ENCODE results near the gene SLC16A4. TPM values are rescaled to one million over a fixed set of nuclear protein-coding genes. Genes with fewer than 3 reads are reported as not detected.
"Not testable (repeated sequence)": the region's sequence is repeated elsewhere in the genome, so short reads cannot be mapped to it uniquely, and the experiment has no call there.

Gene SLC16A4
- total and polyA plus RNA-seq, 10 donors: 1.5 to 6.9 (median 4.8) TPM

DNA sequence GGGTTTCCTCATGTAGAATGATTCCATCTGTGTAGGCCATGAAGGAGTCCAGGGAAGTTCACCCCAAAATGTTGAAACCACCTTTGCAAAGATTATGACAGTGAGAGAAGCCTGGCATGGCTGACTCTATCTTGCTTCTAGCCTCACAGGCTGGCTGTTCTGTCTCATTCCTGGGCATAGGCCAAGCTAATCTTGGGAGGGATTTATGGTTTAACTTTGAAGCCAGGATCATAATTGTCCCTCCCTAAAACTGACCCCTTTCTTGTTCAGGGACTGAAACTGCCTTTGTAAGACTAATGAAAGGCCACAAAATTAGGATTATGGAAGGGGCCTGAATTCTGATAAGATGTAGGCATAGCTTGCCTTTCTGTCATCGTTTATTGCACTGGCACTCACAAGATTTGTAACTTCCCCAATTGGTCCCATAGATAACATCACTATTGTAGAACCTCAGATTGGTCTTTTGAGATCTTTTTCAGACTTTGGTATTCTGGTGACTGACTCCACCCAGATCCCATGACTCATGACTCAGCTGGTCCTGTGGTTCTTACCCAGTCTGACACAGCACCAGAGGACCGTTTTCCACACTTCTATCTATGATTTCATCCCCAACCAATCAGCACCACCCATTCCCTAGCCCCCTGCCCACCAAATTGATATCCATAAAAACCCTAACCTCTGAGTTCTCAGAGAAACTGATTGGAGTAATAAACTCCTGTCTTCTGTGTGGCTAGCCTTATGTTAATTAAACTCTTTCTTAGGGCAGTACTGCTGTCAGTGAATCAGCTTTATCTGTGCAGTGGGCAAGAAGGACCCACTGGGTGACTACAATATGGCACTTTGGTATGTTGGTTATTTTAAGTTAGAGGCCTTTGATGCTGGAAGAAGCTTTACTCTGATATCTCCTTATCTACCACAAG, 30.3 kb upstream of the SLC16A4 start:
- TF ChIP-seq POLR2A (IDR thresholded peaks at IDR 0.05): no peak
- TF ChIP-seq POLR2AphosphoS5 (IDR thresholded peaks at IDR 0.05): no peak
- no peak for TF ChIP-seq CTCF (IDR thresholded peaks at IDR 0.05 in 8 of 11, conservative IDR thresholded peaks at IDR 0.05 in 3 of 11)
- intact Hi-C loops (cut with DNase I; ENCODE audit: low total_unique reads): no loop called here
- no peak overlapping the region for H3K4me3 ChIP-seq
- no peak for DNase-seq
- no peaks in the 10 kb centered on the region for H3K27me3 ChIP-seq (replicated peaks in 1 of 7)
- 27 to 45% (median 38%) methylated on average over 2 of the region's 2 CpGs for WGBS, 5 donors
- no peaks in the 10 kb centered on the region for H3K4me1 ChIP-seq
- peak overlapping the region in 1 of 8 donors; percentile 16 for H3K27ac ChIP-seq
- no peaks in the 10 kb centered on the region for H3K9me3 ChIP-seq
- no peaks in the 10 kb centered on the region for H3K36me3 ChIP-seq

DNA sequence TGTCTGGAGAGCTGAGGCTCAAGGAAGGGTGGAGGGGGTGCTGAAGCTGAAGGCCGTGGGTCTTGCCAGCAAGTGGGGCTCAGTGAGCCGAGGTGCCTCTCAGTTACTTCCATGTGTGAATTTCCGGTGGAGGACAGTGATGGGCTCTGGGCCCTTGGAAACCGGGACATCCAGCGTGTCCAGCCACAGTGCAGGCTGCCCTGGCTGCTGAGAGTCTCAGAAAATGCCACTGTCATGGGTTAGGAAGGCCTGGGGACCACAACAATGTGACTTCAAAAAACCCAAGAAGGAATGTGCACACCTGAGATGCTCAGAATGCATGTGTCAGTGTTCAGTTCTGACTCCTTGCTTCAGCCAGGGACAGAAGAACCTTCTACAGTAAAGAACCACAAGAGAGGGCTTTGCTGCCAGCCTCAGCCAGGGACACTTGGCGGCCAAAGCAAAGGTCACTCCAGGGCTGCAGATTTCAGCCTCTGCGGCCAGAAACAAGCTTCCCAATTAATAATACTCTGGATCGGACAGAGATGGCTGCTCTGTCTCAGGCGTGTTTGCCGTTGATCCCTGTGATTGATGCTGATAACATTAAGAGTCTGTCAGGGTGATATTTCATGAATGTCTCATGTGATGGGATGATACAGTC, 29.3 kb upstream of the SLC16A4 start:
- Histone ChIP-seq H3K4me1 (no peaks in the 10 kb centered on the region), H3K27ac (peak overlapping the region in 1 of 8 donors; percentile 16), H3K9me3 (no peaks in the 10 kb centered on the region), H3K4me3 (no peak overlapping the region), H3K27me3 (replicated peaks in 1 of 7) (no peaks in the 10 kb centered on the region), H3K36me3 (no peaks in the 10 kb centered on the region)
- 77 to 92% (median 86%) methylated on average over 10 of the region's 10 CpGs for WGBS, 5 donors
- DNase-seq: no peak
- no peak for TF ChIP-seq POLR2A (IDR thresholded peaks at IDR 0.05)
- TF ChIP-seq POLR2AphosphoS5 (IDR thresholded peaks at IDR 0.05): no peak
- no peak for TF ChIP-seq CTCF (IDR thresholded peaks at IDR 0.05 in 8 of 11, conservative IDR thresholded peaks at IDR 0.05 in 3 of 11)
- intact Hi-C loops (cut with DNase I; ENCODE audit: low total_unique reads): no loop called here

DNA sequence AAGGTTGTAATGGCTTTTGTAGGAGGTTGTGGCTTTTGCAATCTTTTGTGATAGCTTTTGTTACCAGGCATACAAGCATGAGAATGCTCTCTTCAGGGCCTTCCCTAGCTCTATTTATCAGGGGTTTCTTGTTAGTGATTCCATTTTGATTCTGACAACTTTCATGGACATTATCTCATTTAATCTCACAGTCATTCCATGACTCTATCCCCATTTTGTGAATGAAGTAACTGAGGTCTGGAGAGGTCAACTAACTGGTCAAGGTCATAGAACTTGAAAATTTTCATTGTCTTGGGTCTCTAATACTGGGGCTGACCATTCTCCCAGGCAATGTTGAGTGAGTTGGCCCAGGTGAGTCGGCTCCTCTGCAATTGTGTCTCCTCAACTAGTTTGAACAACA, 27.9 kb upstream of the SLC16A4 start:
- H3K4me3 ChIP-seq: no peak overlapping the region
- no peak overlapping the region for H3K27ac ChIP-seq
- H3K9me3 ChIP-seq: no peaks in the 10 kb centered on the region
- intact Hi-C loops (cut with DNase I; ENCODE audit: low total_unique reads): no loop called here
- WGBS, 5 donors: 83 to 100% (median 92%) methylated on average over 1 of the region's 1 CpG
- TF ChIP-seq CTCF (IDR thresholded peaks at IDR 0.05 in 8 of 11, conservative IDR thresholded peaks at IDR 0.05 in 3 of 11): no peak
- TF ChIP-seq POLR2AphosphoS5 (IDR thresholded peaks at IDR 0.05): no peak
- no peak for TF ChIP-seq POLR2A (IDR thresholded peaks at IDR 0.05)
- no peak for DNase-seq
- no peaks in the 10 kb centered on the region for H3K27me3 ChIP-seq (replicated peaks in 1 of 7)
- H3K36me3 ChIP-seq: no peaks in the 10 kb centered on the region
- H3K4me1 ChIP-seq: peaks cover 0 to 13% (median 0%) of the 10 kb centered on the region in 6 donors

GRCh38 chr1:110413045-110413444, 22.2 kb upstream of the SLC16A4 start:
- intact Hi-C loops (cut with DNase I; ENCODE audit: low total_unique reads): loop anchor here (2.0 kb wide), 1 partner anchor 48 kb away; no protein-coding TSS in a partner anchor

More at GRCh38 chr1:110413045-110413444, 22.2 kb upstream of the SLC16A4 start:
- H3K4me3 ChIP-seq; H3K27me3 ChIP-seq (replicated peaks in 1 of 7); H3K36me3 ChIP-seq; DNase-seq; H3K9me3 ChIP-seq: not testable (repeated sequence)
- Histone ChIP-seq H3K27ac (peak overlapping the region in 4 of 8 donors; percentile 2 to 38 (median 18)), H3K4me1 (peaks cover 9 to 47% (median 21%) of the 10 kb centered on the region in 6 donors)
- WGBS, 5 donors: 21 to 60% (median 29%) methylated on average over 1 of the region's 1 CpG

Data from spleen (tissue), 11 donors.